NCI-H82 (cell line): ENCODE measurements around the gene FLOT1.
"Not testable (repeated sequence)": the region's sequence is repeated elsewhere in the genome, so short reads cannot be mapped to it uniquely, and the experiment has no call there.

Source experiments
- DNase-seq: peaks from one replicate; lab custom pipeline; 2025; lab: John Stamatoyannopoulos, UW

The FLOT1 gene

GRCh38 chr6:30723159-30723842 is 19.2 kb downstream of the FLOT1 start:
- DNase-seq = not testable (repeated sequence)

GRCh38 chr6:30722280-30723112 is 20.0 kb downstream of the FLOT1 start:
- peak; percentile 86 for DNase-seq

- DNase-seq = not testable (repeated sequence)
Observed at GRCh38 chr6:30722025-30722279, 20.5 kb downstream of the FLOT1 start.

- peak; percentile 94 for DNase-seq
Observed at GRCh38 chr6:30721198-30722024, 21.1 kb downstream of the FLOT1 start.

GRCh38 chr6:30720738-30721197 is 21.7 kb downstream of the FLOT1 start:
- DNase-seq = peak; percentile 90

- DNase-seq = peak; percentile 99
Observed at GRCh38 chr6:30719791-30720737, 22.4 kb downstream of the FLOT1 start, which contains the start of gene TUBB. Gene TUBB (plus strand): TSS chr6:30720352. CDS start chr6:30720507, 155 bp downstream.

GRCh38 chr6:30719356-30719755 is 23.1 kb downstream of the FLOT1 start:
- DNase-seq = peak; percentile 60

- not testable (repeated sequence) for DNase-seq
Observed at GRCh38 chr6:30717845-30718720, 24.4 kb downstream of the FLOT1 start.

GRCh38 chr6:30717129-30717844 is 25.2 kb downstream of the FLOT1 start, which contains the start of gene MDC1:
Gene MDC1 (minus strand): TSS chr6:30717281. CDS start chr6:30715175, 2,106 bp downstream.
- DNase-seq = peak; percentile 100

GRCh38 chr6:30716879-30717128 is 25.7 kb downstream of the FLOT1 start:
- DNase-seq = no peak

- DNase-seq = no peak
Observed at GRCh38 chr6:30714263-30714662, 28.2 kb downstream of the FLOT1 start.

- DNase-seq = no peak
Observed at GRCh38 chr6:30712441-30712945, 30.0 kb downstream of the FLOT1 start.

- DNase-seq = no peak
Observed at GRCh38 chr6:30711758-30712380, 30.6 kb downstream of the FLOT1 start.

GRCh38 chr6:30709101-30709868 is 33.2 kb downstream of the FLOT1 start:
- DNase-seq = no peak

GRCh38 chr6:30707281-30707850 is 35.1 kb downstream of the FLOT1 start:
- no peak for DNase-seq

- no peak for DNase-seq
Observed at GRCh38 chr6:30705620-30706019, 36.9 kb downstream of the FLOT1 start.

GRCh38 chr6:30703821-30704220 is 38.7 kb downstream of the FLOT1 start:
- no peak for DNase-seq

- no peak for DNase-seq
Observed at GRCh38 chr6:30703011-30703410, 39.5 kb downstream of the FLOT1 start.
